ENCODE measurements around the gene PDE6G.

The PDE6G gene

DNA sequence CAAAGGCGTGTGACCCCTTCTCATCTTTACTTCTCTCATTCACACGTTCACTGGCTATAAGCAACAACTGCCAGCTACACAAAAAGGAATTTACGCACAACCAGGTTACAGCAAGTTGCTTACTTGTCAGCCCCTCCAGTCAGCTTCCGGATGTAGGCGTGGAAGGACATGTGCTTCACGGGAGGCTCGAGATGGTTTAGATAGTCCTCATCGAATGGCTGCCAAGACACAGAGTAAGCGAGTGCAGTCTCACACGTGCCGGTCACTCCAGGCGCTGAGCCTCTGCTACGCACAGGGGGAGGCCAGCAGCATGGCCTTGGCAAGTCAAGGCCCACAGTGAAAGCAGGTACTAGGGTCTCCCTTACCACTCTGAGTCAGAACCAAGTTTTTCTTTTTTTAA is 47.7 kb downstream of the PDE6G start:
- no peaks in the 10 kb centered on the region for H3K9me3 ChIP-seq (ENCODE audit: control insufficient read depth, insufficient read depth, low read depth, low read length)
- peaks cover 82 to 94% of the 10 kb centered on the region in 2 experiments for H3K36me3 ChIP-seq (ENCODE audit: control insufficient read depth in 2 of 2, insufficient read depth in 1 of 2, low read length in 2 of 2)
- no peak overlapping the region for H3K4me3 ChIP-seq (ENCODE audit: low read depth, low read length)
- POLR2A ChIA-PET: interaction anchor here (1.5 kb wide), 1 partner anchor 56 kb away, joined by 4 read pairs; no protein-coding TSS in a partner anchor
- CTCF ChIA-PET: interaction anchor here (0.9 to 1.8 kb wide), 3 partner anchors 8 to 24 kb away, joined by 3 to 4 read pairs (median 3); no protein-coding TSS in a partner anchor
- TF ChIP-seq TCF7L2 (IDR thresholded peaks at IDR 0.05; ENCODE audit: borderline replicate concordance, low read depth, low read length) (no peak), TRIM28 (IDR thresholded peaks at IDR 0.05; ENCODE audit: borderline replicate concordance, low read length) (no peak)
- no peak overlapping the region; the same call in 1 of the 2 replicates for H3K27ac ChIP-seq (ENCODE audit: extremely low read depth, low read depth, low read length)
- H3K4me1 ChIP-seq (ENCODE audit: control insufficient read depth, insufficient read depth, low read length): no peaks in the 10 kb centered on the region

DNA sequence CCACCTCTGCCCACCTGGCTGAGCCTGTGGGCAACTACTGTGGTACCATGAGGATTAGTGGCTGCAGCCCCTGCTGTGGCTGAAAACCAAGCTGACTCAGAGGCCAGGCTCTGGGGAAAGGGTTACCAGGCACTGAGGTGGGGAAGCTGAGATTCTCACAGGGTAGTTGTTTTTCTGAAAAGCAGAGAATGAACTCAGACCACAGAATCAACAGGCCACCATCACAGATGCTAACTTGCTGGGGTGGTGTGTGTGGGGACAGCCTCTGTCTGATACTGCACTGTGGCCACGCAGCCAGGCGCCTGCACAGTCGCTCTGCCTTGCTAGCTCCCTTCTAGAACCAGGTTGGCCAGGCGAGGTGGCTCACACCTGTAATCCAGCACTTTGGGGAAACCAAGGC is 48.3 kb downstream of the PDE6G start:
- H3K9me3 ChIP-seq (ENCODE audit: control insufficient read depth, insufficient read depth, low read depth, low read length): no peaks in the 10 kb centered on the region
- H3K4me3 ChIP-seq (ENCODE audit: low read depth, low read length): no peak overlapping the region
- H3K4me1 ChIP-seq (ENCODE audit: control insufficient read depth, insufficient read depth, low read length): no peaks in the 10 kb centered on the region
- ChIA-PET CTCF (interaction anchor here (0.7 to 1.8 kb wide), 3 partner anchors 13 to 315 kb away, joined by 3 to 4 read pairs (median 3); no protein-coding TSS in a partner anchor), POLR2A (interaction anchor here (1.5 kb wide), 1 partner anchor 56 kb away, joined by 4 read pairs; no protein-coding TSS in a partner anchor)
- H3K36me3 ChIP-seq (ENCODE audit: control insufficient read depth in 2 of 2, insufficient read depth in 1 of 2, low read length in 2 of 2): peaks cover 82 to 94% of the 10 kb centered on the region in 2 experiments
- TF ChIP-seq ZNF670 (tag by site-specific recombination; IDR thresholded peaks at IDR 0.05; ENCODE audit: low read depth) (no peak), ZNF777 (tag by site-specific recombination; IDR thresholded peaks at IDR 0.05; ENCODE audit: borderline replicate concordance) (no peak), ZNF600 (tag by site-specific recombination; IDR thresholded peaks at IDR 0.05) (no peak), ZBTB7A (tag by site-specific recombination; IDR thresholded peaks at IDR 0.05; ENCODE audit: low read depth) (no peak), REPIN1 (tag by site-specific recombination; IDR thresholded peaks at IDR 0.05; ENCODE audit: low read depth) (no peak), ZNF423 (tag by site-specific recombination; IDR thresholded peaks at IDR 0.05) (no peak), ZNF544 (tag by site-specific recombination; IDR thresholded peaks at IDR 0.05) (no peak), SALL2 (tag by site-specific recombination; IDR thresholded peaks at IDR 0.05; ENCODE audit: borderline replicate concordance) (no peak), MZF1 (tag by site-specific recombination; IDR thresholded peaks at IDR 0.05; ENCODE audit: borderline replicate concordance) (no peak), SETDB1 (IDR thresholded peaks at IDR 0.05; ENCODE audit: insufficient read length, low read length) (no peak), ZNF221 (tag by site-specific recombination; IDR thresholded peaks at IDR 0.05; ENCODE audit: borderline replicate concordance) (no peak)
- TF ChIP-seq, protein P1, sequence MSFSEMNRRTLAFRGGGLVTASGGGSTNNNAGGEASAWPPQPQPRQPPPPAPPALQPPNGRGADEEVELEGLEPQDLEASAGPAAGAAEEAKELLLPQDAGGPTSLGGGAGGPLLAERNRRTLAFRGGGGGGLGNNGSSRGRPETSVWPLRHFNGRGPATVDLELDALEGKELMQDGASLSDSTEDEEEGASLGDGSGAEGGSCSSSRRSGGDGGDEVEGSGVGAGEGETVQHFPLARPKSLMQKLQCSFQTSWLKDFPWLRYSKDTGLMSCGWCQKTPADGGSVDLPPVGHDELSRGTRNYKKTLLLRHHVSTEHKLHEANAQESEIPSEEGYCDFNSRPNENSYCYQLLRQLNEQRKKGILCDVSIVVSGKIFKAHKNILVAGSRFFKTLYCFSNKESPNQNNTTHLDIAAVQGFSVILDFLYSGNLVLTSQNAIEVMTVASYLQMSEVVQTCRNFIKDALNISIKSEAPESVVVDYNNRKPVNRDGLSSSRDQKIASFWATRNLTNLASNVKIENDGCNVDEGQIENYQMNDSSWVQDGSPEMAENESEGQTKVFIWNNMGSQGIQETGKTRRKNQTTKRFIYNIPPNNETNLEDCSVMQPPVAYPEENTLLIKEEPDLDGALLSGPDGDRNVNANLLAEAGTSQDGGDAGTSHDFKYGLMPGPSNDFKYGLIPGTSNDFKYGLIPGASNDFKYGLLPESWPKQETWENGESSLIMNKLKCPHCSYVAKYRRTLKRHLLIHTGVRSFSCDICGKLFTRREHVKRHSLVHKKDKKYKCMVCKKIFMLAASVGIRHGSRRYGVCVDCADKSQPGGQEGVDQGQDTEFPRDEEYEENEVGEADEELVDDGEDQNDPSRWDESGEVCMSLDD (tag by site-specific recombination; IDR thresholded peaks at IDR 0.05): no peak
- TF ChIP-seq, protein P2, sequence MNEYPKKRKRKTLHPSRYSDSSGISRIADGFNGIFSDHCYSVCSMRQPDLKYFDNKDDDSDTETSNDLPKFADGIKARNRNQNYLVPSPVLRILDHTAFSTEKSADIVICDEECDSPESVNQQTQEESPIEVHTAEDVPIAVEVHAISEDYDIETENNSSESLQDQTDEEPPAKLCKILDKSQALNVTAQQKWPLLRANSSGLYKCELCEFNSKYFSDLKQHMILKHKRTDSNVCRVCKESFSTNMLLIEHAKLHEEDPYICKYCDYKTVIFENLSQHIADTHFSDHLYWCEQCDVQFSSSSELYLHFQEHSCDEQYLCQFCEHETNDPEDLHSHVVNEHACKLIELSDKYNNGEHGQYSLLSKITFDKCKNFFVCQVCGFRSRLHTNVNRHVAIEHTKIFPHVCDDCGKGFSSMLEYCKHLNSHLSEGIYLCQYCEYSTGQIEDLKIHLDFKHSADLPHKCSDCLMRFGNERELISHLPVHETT (tag by site-specific recombination; IDR thresholded peaks at IDR 0.05): no peak
- TF ChIP-seq, protein P3, sequence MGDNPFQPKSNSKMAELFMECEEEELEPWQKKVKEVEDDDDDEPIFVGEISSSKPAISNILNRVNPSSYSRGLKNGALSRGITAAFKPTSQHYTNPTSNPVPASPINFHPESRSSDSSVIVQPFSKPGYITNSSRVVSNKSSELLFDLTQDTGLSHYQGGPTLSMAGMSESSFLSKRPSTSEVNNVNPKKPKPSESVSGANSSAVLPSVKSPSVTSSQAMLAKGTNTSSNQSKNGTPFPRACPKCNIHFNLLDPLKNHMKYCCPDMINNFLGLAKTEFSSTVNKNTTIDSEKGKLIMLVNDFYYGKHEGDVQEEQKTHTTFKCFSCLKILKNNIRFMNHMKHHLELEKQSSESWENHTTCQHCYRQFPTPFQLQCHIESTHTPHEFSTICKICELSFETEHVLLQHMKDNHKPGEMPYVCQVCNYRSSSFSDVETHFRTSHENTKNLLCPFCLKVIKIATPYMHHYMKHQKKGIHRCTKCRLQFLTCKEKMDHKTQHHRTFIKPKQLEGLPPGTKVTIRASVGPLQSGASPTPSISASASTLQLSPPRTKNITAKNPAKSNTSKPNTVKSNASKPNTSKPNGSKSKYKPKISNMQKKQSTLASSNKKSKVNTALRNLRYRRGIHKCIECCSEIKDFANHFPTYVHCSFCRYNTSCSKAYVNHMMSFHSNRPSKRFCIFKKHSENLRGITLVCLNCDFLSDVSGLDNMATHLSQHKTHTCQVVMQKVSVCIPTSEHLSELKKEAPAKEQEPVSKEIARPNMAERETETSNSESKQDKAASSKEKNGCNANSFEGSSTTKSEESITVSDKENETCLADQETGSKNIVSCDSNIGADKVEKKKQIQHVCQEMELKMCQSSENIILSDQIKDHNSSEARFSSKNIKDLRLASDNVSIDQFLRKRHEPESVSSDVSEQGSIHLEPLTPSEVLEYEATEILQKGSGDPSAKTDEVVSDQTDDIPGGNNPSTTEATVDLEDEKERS (tag by site-specific recombination; IDR thresholded peaks at IDR 0.05): no peak
- TF ChIP-seq, protein P4, sequence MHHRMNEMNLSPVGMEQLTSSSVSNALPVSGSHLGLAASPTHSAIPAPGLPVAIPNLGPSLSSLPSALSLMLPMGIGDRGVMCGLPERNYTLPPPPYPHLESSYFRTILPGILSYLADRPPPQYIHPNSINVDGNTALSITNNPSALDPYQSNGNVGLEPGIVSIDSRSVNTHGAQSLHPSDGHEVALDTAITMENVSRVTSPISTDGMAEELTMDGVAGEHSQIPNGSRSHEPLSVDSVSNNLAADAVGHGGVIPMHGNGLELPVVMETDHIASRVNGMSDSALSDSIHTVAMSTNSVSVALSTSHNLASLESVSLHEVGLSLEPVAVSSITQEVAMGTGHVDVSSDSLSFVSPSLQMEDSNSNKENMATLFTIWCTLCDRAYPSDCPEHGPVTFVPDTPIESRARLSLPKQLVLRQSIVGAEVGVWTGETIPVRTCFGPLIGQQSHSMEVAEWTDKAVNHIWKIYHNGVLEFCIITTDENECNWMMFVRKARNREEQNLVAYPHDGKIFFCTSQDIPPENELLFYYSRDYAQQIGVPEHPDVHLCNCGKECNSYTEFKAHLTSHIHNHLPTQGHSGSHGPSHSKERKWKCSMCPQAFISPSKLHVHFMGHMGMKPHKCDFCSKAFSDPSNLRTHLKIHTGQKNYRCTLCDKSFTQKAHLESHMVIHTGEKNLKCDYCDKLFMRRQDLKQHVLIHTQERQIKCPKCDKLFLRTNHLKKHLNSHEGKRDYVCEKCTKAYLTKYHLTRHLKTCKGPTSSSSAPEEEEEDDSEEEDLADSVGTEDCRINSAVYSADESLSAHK (tag by site-specific recombination; IDR thresholded peaks at IDR 0.05): no peak
- H3K27ac ChIP-seq (ENCODE audit: extremely low read depth, low read depth, low read length): no peak overlapping the region; the same call in 1 of the 2 replicates
